ENCODE data around the gene DPEP2NB.

- no peak for TF ChIP-seq CTCF (IDR thresholded peaks at IDR 0.05)
- no peak for TF ChIP-seq POLR2AphosphoS5 (IDR thresholded peaks at IDR 0.05)
Measured at GRCh38 chr16:67967183-67967957, 48.3 kb downstream of the DPEP2NB start.
